Thyroid gland (tissue), 4 donors: ENCODE measurements around the gene MMP24OS. TPM values are rescaled to one million over a fixed set of nuclear protein-coding genes. Genes with fewer than 3 reads are reported as not detected.
A peak's percentile ranks its signal among the peaks of the same experiment; 100 is the strongest.

Experiments used
- DNase-seq, 2 donors: peaks; one replicate each; pipeline ENCODE4 v3.0.0-alpha.2; 2019
- H3K27ac ChIP-seq, 3 donors: fragments of 200-600 bp; sonication (generic); 1 replicate in 2 of 3; 2 replicates in 1 of 3; pipeline ENCODE4 v1.5.1; 2016 to 2019; ENCODE audit warnings: mild to moderate bottlenecking in 1 of 3, moderate library complexity in 1 of 3
- H3K27me3 ChIP-seq: fragments of 200-600 bp; sonication (generic); one replicate; pipeline ENCODE4 v1.5.1; 2019
- H3K36me3 ChIP-seq, 2 donors: fragments of 200-600 bp; sonication (generic); one replicate each; pipeline ENCODE4 v1.5.1; 2016 to 2019
- H3K4me1 ChIP-seq, 2 donors: fragments of 200-600 bp; sonication (generic); one replicate each; pipeline ENCODE4 v1.5.1; 2017 to 2019
- H3K4me3 ChIP-seq, 3 donors: fragments of 200-600 bp; sonication (generic); replicated peaks in 1 of 3; 1 replicate in 2 of 3; 2 replicates in 1 of 3; pipeline ENCODE4 v1.5.1; 2016; ENCODE audit warnings: mild to moderate bottlenecking in 1 of 3
- H3K9me3 ChIP-seq: fragments of 200-600 bp; sonication (generic); one replicate; pipeline ENCODE4 v1.5.1; 2017
- CTCF ChIP-seq, 6 experiments: fragments of 200-600 bp in 3 of 6; fragments of 450-650 bp in 3 of 6; sonication (generic) in 3 of 6; IDR thresholded peaks; one replicate each; pipeline ENCODE4 v1.5.1; 2016 to 2019; ENCODE audit warnings: antibody characterized with exemption in 6 of 6, mild to moderate bottlenecking in 2 of 6, inconsistent platforms in 1 of 6, moderate library complexity in 1 of 6
- POLR2A ChIP-seq, 2 donors: fragments of 450-650 bp; IDR thresholded peaks; one replicate each; pipeline ENCODE4 v1.6.1; 2017; ENCODE audit warnings: antibody characterized with exemption in 2 of 2, mild to moderate bottlenecking in 2 of 2, moderate library complexity in 1 of 2
- WGBS, 2 donors: methylation state at CpG; one replicate each; pipeline ENCODE4 v1.1.5; 2017; 5-methylcytosine and 5-hydroxymethylcytosine counted together
- intact Hi-C: fragments of 100-400 bp; cut with DNase I; formaldehyde crosslinking; loops from one replicate; pipeline ENCODE4 v1.15.1; 2023
- total RNA-seq, 4 donors: library from RNA; depleted of rRNA; stranded (reverse); fragments of >200 nt; gene quantifications; one replicate each; pipeline ENCODE4 v1.2.3, GENCODE V29; 2016

MMP24OS gene
- total RNA-seq, 4 donors from 2014 or later, result 18.3 to 40.3 (median 28.8) TPM

DNA sequence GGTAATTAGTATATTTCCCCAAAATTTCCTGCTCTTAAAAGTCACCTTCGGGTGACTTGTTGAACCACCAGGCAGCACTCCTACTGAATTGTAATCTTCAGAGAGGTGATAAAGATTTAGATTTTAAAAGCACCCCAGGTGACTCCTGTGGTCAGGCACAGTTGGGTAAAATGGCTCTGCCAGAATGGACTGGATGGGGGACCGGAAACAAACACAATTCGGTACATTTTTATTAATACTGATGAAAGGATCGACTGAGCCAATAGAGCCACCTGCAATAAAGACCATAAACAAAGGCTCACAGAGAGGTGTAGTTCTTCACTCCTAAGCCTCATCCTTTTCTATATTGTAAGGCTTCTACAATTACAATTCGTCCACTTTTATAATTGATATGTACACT lies 33.9 kb upstream of the MMP24OS start:
- H3K4me1 ChIP-seq, result peaks cover 43 to 53% of the 10 kb centered on the region in 2 donors
- TF ChIP-seq CTCF (IDR thresholded peaks at IDR 0.05) (no peak), POLR2A (IDR thresholded peaks at IDR 0.05) (no peak)
- H3K4me3 ChIP-seq, result no peak overlapping the region
- H3K27me3 ChIP-seq, result no peaks in the 10 kb centered on the region
- no peaks in the 10 kb centered on the region for H3K36me3 ChIP-seq
- intact Hi-C loops, result no loop called here
- no peaks in the 10 kb centered on the region for H3K9me3 ChIP-seq
- no peak for DNase-seq
- H3K27ac ChIP-seq, result no peak overlapping the region
- 94 to 96% methylated on average over 5 of the region's 5 CpGs for WGBS, 2 donors

- intact Hi-C loops, result no loop called here
- DNase-seq, result no peak
- Histone ChIP-seq H3K27me3 (no peaks in the 10 kb centered on the region), H3K4me3 (no peak overlapping the region), H3K4me1 (peaks cover 41 to 53% of the 10 kb centered on the region in 2 donors), H3K27ac (no peak overlapping the region), H3K36me3 (no peaks in the 10 kb centered on the region), H3K9me3 (no peaks in the 10 kb centered on the region)
- TF ChIP-seq POLR2A (IDR thresholded peaks at IDR 0.05), result no peak
- 90 to 92% methylated on average over 2 of the region's 2 CpGs for WGBS, 2 donors
These were observed 33.5 kb upstream of the MMP24OS start for GRCh38 chr20:35311409-35311808.

DNA sequence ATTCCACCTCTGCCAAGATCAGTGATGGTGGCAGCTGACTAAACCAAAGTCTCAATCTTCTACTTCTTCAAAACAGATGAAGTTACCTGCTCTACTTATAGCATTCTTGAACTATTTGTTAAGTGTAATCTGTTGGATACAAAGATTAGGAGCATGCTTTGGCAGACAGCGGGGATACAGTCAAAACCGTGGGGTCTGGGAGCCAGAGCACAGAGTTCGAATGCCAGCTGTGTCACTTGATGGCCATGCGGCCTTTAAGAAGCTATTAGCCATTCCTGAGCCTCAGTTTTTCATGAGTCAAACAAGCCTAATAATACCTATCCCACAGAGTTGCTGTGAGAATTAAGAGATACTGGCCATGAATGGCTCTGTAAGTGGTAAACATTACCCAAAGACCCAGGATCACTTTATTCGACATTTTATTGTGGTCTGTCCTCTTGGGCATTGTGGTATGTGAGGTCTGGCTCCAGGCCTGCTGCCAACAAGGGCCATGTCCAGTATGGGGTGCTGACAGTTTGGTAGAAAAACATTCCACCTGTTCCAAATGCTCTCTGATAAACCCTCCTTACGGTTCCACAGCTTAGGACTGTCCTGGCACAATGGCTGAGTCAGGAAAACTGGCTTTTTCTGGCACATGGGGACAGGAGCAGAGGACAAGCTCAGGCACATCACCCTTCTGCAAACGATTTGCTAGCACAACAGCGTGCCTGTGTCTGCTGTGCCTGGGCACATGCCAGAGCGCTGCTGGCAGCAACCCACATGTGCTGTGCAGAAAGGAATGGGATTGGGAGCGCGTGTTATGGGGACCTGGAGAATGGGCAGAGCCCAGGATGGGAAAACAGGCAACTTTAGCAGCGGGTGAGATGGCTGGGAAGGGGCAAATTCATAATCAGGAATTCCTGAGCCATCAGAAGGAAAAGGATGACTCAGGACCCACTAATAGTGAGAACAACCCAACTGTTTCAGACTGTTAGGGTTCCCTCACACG lies 30.0 kb upstream of the MMP24OS start:
- peaks cover 17 to 36% of the 10 kb centered on the region in 2 donors for H3K4me1 ChIP-seq
- DNase-seq, result peak; percentile 78 to 91
- intact Hi-C loops, result no loop called here
- 59 to 62% methylated on average over 12 to 13 of the region's 13 CpGs for WGBS, 2 donors
- H3K4me3 ChIP-seq, result no peak overlapping the region
- H3K27ac ChIP-seq, result peak overlapping the region; percentile 63 to 82 (median 70)
- TF ChIP-seq POLR2A (IDR thresholded peaks at IDR 0.05) (no peak), CTCF (IDR thresholded peaks at IDR 0.05) (no peak)
- H3K27me3 ChIP-seq, result no peaks in the 10 kb centered on the region
- no peaks in the 10 kb centered on the region for H3K9me3 ChIP-seq
- no peaks in the 10 kb centered on the region for H3K36me3 ChIP-seq

- TF ChIP-seq CTCF (IDR thresholded peaks at IDR 0.05) (peak in 5 of 6 experiments; percentile 31 to 66 (median 59)), POLR2A (IDR thresholded peaks at IDR 0.05) (no peak)
- Histone ChIP-seq H3K27me3 (no peaks in the 10 kb centered on the region), H3K4me3 (no peak overlapping the region), H3K4me1 (peaks cover 17 to 36% of the 10 kb centered on the region in 2 donors), H3K27ac (peak overlapping the region; percentile 63 to 82 (median 70)), H3K36me3 (no peaks in the 10 kb centered on the region), H3K9me3 (no peaks in the 10 kb centered on the region)
- 30 to 51% methylated on average over 1 to 4 of the region's 4 CpGs for WGBS, 2 donors
- intact Hi-C loops, result no loop called here
- DNase-seq, result peak; percentile 59 to 62
These were observed 29.1 kb upstream of the MMP24OS start for GRCh38 chr20:35306931-35307517.

DNA sequence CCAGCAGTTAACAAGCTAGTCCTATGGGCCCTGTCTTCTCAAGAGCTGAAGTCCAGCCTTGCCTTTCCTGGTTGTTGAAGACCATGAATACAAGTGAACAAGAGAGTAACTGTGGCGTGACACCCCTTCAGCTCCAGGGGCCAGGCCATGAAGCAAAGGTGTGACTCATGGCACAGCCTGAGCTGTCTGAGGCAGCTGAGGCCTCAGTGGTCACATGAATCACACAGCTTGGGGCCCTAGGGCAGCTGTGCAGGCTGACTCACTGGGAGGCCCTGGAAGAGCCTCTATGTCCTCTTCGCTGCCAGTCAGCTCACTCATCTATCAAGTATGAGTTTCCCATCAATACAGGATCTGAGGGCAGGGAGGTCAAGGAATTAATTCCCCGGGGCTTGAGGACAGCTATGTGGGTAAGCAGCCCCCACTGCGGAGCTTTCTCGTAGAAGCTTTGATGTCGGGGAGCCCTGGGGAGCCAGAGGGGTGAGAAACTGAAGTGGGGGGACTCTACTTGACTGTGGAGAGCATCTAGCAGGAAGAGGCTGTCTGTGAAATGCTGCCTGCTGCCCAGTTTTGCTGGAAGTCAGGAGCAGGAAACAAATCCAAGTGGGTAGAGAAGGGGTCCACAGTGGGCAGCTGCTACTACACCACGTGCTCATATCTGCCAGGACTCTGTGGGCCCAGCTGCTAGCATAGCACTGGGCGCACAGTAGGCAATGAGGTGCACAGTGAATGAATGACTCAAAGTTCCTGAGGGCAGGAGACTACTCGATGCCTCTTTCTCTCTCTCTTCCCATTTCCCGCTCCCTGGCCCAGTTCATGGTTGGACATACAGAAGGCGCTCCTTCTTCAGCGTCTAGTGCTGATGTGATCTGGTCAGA lies 28.0 kb upstream of the MMP24OS start:
- H3K27me3 ChIP-seq, result no peaks in the 10 kb centered on the region
- TF ChIP-seq POLR2A (IDR thresholded peaks at IDR 0.05) (no peak), CTCF (IDR thresholded peaks at IDR 0.05) (no peak)

More for the DNA sequence above, 28.0 kb upstream of the MMP24OS start:
- H3K27ac ChIP-seq, result peak overlapping the region in 1 of 3 donors; percentile 82
- intact Hi-C loops, result no loop called here
- no peaks in the 10 kb centered on the region for H3K36me3 ChIP-seq
- no peak for DNase-seq
- 93 to 94% methylated on average over 12 of the region's 12 CpGs for WGBS, 2 donors
- no peaks in the 10 kb centered on the region for H3K9me3 ChIP-seq
- H3K4me3 ChIP-seq, result no peak overlapping the region
- peaks cover 17 to 36% of the 10 kb centered on the region in 2 donors for H3K4me1 ChIP-seq
